GM18870 (cell line): ENCODE measurements around the gene SDK1.
"Not testable (repeated sequence)": the region's sequence is repeated elsewhere in the genome, so short reads cannot be mapped to it uniquely, and the experiment has no call there.

Experiments
- ATAC-seq: cut with Tn5 transposase; IDR thresholded peaks from one replicate; pipeline ENCODE4 v1.9.1; 2021; ENCODE audit warnings: moderate library complexity; ENCODE audit not compliant: unreplicated experiment

SDK1 gene

DNA sequence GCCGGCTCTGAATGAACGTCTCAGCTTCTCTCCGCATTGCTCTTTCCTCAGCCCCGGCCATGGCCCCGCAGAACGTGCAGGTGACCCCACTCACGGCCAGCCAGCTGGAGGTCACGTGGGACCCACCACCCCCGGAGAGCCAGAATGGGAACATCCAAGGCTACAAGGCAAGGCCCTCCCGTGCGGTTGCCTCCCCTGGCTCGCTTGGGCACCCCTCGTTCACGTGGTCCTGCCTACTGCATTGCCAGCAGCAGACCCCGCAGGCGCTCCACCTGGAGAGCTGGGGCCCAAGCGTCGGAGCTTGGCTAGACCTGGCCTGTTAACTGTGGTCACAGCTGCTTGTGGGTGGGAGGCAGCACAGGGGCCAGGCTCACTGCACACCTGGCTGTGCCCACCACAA, 904.8 kb downstream of the SDK1 start:
- ATAC-seq = no peak

- no peak for ATAC-seq
Observed at GRCh38 chr7:4207011-4207410, 906.0 kb downstream of the SDK1 start.

DNA sequence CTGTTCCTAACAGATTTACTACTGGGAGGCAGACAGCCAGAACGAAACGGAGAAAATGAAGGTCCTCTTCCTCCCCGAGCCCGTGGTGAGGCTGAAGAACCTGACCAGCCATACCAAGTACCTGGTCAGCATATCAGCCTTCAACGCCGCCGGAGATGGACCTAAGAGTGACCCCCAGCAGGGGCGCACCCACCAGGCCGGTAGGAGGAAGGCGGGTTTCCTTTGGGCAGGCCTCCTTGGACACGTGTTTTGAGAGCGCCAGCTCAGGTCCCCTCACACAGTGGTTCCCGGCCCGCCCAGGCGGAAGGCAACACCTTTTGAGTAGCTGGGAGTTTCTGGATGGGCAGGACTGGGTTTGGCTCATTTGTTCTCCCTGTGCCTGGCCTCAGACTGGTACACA, 907.0 kb downstream of the SDK1 start:
- ATAC-seq = no peak

DNA sequence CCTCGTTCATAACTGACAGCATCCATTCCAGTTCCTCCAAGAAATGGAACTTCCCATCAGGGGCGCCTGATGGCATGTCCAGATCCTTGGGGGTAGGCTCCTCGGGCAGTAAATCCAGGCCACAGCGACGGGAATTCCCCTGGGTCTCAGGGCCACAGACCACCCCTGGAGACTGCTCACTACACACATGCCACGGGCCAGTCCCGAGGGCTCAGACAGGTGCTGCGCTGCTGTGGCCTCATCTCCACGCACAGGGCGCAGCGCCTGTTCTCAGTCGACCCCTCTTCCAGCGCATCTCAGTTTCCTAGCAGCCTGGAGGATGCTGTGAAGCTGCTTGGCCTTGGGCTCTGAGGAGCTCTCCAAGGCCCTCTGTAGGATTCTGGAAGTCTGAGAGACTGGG, 907.5 kb downstream of the SDK1 start:
- ATAC-seq = no peak

- no peak for ATAC-seq
Observed at GRCh38 chr7:4209126-4209525, 908.1 kb downstream of the SDK1 start.

GRCh38 chr7:4209966-4210365, 908.9 kb downstream of the SDK1 start:
- ATAC-seq = no peak

GRCh38 chr7:4210821-4211220, 909.8 kb downstream of the SDK1 start:
- ATAC-seq = no peak

GRCh38 chr7:4211261-4211660, 910.2 kb downstream of the SDK1 start:
- ATAC-seq = no peak

DNA sequence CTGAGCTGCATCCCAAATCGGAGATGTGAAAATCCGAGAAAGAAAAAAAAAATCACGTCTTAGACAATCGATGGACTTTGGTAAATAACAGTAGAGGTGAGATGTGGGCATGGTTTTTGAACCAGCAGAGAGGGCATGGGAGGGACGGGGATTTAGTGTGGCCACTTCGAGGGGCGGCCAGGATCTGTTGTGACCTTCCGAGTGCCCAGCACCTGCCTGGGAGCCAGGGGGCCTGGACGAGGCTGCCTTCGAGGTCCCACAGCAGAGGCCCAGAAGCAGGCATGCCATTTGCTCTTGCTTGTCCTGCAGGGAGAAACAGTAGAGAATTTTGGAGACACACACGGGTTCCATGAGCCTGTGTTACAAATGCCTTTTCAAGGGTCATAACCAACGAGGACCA, 911.3 kb downstream of the SDK1 start:
- no peak for ATAC-seq

- no peak for ATAC-seq
Observed at GRCh38 chr7:4214291-4215155, 913.5 kb downstream of the SDK1 start.

GRCh38 chr7:4215176-4215720, 914.2 kb downstream of the SDK1 start:
- no peak for ATAC-seq

GRCh38 chr7:4216016-4216415, 915.0 kb downstream of the SDK1 start:
- ATAC-seq = no peak

DNA sequence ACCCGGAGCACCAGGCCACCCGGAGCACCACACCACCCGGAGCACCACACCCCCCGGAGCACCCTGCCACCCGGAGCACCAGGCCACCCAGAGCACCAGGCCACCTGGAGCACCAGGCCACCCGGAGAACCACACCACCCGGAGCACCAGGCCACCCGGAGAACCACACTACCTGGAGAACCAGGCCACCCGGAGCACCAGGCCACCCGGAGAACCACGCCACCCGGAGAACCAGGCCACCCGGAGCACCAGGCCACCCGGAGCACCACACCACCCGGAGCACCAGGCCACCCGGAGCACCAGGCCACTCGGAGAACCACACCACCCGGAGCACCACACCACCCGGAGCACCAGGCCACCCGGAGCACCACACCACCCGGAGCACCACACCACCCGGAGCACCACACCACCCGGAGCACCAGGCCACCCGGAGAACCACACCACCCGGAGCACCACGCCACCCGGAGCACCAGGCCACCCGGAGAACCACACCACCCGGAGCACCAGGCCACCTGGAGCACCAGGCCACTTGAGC, 916.1 kb downstream of the SDK1 start:
- ATAC-seq = not testable (repeated sequence)

DNA sequence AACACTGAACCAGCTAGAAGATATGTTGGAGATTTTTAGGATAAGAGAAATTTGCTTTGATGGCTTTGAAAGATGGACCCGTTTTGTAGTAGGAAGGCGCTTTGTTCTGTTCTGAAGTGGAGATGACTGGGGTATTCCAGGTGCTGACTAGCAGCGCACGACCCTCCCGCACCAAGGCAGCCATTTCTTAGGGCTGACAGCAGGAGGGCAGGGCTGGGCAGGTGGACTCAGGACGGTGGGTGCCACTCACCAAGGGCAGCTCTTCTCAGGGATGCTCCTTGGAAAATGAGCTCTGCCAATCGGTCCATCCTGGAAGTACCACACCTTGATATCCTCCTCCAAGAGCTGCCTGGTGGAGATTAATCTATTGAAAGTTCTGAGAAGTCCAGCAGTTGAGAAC, 917.4 kb downstream of the SDK1 start:
- ATAC-seq = no peak

- ATAC-seq = no peak
Observed at GRCh38 chr7:4220011-4220410, 919.0 kb downstream of the SDK1 start.

GRCh38 chr7:4221043-4221442, 920.0 kb downstream of the SDK1 start:
- no peak for ATAC-seq

- ATAC-seq = no peak
Observed at GRCh38 chr7:4222676-4223075, 921.6 kb downstream of the SDK1 start.

DNA sequence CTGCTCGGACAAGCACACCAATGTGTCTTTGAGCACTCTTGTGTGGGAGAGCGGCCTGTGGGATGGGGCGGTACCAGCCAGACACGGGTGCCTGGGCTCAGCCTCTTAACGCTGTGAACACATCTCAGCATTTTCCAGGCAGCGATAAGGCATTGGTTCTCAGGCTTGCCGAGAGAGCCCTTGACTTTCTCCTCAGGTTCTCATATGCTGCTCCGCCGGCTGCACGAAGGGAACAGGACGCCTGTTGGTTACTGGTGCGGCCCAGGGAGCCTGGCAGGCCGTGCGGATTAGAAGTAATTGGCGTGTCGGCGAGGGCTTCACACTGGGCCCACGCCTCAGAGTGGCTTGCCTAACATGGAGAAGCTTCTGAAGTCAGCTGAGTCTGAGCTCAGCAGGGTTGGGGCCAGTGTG, 924.3 kb downstream of the SDK1 start:
- ATAC-seq = no peak

- ATAC-seq = no peak
Observed at GRCh38 chr7:4225881-4226523, 925.0 kb downstream of the SDK1 start.

GRCh38 chr7:4226524-4226882, 925.5 kb downstream of the SDK1 start:
- ATAC-seq = no peak

- no peak for ATAC-seq
Observed at GRCh38 chr7:4227105-4228010, 926.3 kb downstream of the SDK1 start.
